Activated CD8-positive, alpha-beta memory T cell treated with anti-CD3 and anti-CD28 coated beads, Interleukin-2, amount 50 U/mL, for 1 hour (primary cell): Measurements from ENCODE around the gene ARAF.

Source experiments
- DNase-seq: peaks from one replicate; pipeline ENCODE4 v3.0.0-alpha.2; 2020; ENCODE audit errors: extremely low read depth

ARAF gene

DNA sequence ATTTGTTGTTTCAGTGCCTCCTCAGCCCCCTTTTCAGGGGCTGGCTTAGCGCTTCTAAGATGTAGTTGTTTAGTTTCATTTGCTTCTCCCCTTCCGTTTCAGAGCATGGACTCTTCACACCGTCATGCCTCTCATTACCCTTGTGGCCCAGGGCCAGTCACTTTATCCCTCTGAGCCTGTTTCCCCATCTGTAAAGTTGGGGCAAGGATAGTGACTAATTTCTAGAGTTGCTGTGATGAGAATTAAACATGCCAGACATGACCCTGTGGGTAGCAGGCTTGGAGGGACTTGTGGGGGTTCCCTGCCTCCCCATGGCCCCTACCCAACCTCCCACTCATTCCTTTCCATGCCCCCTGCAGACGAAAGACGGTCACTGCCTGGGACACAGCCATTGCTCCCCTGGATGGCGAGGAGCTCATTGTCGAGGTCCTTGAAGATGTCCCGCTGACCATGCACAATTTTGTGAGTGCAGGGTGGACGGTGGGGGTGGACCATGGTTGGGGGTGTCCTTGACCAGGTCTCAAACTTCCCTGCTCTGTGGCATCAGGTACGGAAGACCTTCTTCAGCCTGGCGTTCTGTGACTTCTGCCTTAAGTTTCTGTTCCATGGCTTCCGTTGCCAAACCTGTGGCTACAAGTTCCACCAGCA, 3.6 kb downstream of the ARAF start:
- DNase-seq = no peak

GRCh38 chrX:47566841-47567240, 5.8 kb downstream of the ARAF start:
- no peak for DNase-seq

GRCh38 chrX:47568656-47569295, 7.8 kb downstream of the ARAF start:
- DNase-seq = no peak

DNA sequence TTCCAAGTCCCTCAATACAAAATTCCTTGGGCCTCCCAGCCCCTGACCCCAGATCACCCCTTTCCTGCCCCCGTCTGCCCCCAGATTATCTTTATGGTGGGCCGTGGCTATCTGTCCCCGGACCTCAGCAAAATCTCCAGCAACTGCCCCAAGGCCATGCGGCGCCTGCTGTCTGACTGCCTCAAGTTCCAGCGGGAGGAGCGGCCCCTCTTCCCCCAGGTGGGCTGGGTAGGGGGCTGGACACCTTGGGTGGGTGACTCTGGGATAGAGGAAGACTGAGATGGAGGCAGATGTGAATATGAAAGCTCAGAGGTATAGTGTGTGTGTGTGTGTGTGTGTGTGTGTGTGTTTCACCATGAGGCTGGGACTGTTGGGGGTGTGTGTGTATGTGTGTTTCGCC, 9.8 kb downstream of the ARAF start:
- DNase-seq = no peak

GRCh38 chrX:47571215-47571614, 10.2 kb downstream of the ARAF start:
- DNase-seq = no peak

- no peak for DNase-seq
These were observed 10.9 kb downstream of the ARAF start for GRCh38 chrX:47571896-47572295.

GRCh38 chrX:47572773-47573340, 11.9 kb downstream of the ARAF start:
- DNase-seq = no peak

- no peak for DNase-seq
These were observed 12.5 kb downstream of the ARAF start for GRCh38 chrX:47573341-47574075.

- DNase-seq = no peak
These were observed 13.1 kb downstream of the ARAF start for GRCh38 chrX:47574076-47574546.

DNA sequence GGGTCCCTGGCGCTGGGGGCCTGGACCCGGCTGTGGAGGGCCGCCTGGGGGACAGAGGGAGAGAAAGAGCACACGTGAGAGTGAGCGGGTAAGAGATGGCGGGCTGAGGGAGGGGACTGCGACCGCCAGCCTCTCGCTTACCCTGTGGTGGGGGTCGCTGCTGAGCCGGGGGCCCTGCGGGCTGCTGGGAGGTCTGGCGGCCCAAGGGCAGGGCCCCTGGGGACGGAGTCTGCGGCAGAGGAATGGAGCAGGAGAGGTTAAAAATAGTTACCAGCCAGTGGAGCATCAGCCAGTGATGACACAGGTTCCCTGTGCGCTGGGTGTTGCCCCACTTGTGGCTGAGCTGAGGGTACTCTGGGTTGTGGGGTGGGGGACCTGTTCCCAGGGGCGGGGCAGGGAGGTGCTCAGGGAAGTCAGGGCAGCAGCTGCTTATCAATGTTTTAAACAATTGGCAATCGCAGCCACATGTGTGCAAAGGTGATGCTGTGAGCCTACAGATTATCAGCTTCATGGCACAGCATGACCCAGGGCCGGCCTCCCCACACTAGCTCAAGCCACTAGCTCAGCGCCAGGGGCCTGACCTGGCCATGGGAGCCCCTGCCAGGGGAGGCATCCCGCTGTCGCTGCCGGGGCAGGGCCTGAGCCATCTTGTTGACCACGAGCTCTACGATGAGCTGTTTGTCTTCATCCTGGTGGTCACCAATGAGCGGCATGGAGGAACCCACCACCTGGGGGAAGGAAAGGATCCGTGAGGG, 13.7 kb downstream of the ARAF start:
- DNase-seq = no peak

- DNase-seq = no peak
These were observed 15.3 kb downstream of the ARAF start for GRCh38 chrX:47576021-47576898.

GRCh38 chrX:47577424-47577823, 16.4 kb downstream of the ARAF start:
- DNase-seq = no peak

DNA sequence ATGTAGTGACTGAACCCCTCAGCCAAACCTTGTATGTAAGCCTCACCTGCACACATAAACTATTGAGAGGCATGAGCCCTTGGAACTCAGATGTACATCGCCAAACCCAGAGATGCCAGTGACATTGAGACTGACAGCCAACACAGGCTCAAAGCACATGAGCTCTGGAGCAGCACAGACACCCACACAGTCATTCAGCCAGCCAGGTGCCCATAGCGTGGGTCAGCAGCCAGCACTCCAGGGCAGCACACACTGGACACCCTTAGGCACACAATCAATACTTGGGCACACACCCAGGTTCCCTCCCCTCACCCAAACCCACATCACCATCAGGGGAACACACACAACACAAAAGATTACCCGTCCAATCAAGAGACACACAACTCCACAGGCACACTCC, 16.9 kb downstream of the ARAF start:
- no peak for DNase-seq

GRCh38 chrX:47578692-47579091, 17.7 kb downstream of the ARAF start:
- no peak for DNase-seq

GRCh38 chrX:47579537-47579936, 18.5 kb downstream of the ARAF start:
- DNase-seq = no peak

DNA sequence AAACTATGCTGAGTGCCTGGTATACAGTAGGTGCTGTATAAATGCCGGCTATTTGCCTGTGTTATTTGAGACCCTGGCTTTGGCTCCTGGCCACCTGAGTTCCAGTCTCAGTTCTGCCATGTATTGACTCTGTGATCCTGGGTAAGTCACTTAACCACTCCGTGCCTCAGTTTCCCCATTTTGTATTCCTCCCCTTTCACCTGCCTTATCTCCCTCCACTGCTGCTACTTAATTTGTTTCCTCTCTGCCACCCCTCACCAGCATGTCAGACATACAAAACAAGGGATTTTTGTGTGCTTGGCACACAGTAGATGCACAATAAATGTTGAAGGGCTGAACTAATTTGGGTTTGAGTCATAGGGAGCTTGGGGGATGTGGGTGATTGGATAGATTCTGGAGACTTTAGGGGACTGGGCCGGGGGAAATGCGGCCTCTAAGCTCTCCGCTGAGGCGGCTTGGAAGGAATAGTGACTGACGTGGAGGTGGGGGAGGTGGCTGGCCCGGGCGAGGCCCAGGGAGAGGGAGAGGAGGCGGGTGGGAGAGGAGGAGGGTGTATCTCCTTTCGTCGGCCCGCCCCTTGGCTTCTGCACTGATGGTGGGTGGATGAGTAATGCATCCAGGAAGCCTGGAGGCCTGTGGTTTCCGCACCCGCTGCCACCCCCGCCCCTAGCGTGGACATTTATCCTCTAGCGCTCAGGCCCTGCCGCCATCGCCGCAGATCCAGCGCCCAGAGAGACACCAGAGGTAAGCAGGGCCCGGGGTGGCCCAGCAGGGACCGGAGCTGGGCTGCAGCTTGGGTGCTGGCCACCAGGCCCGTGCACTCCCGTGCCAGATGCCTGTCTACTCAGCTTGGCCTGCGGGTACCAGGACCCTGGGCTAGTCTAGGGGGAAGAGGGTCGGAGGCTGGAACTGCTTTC, 21.0 kb downstream of the ARAF start, which contains the start of gene TIMP1:
TIMP1 (plus strand) TSS at position 706 of the 917 bp plus-strand sequence. CDS start 980 bp downstream, outside the sequence.
- peak; percentile 54 for DNase-seq

DNA sequence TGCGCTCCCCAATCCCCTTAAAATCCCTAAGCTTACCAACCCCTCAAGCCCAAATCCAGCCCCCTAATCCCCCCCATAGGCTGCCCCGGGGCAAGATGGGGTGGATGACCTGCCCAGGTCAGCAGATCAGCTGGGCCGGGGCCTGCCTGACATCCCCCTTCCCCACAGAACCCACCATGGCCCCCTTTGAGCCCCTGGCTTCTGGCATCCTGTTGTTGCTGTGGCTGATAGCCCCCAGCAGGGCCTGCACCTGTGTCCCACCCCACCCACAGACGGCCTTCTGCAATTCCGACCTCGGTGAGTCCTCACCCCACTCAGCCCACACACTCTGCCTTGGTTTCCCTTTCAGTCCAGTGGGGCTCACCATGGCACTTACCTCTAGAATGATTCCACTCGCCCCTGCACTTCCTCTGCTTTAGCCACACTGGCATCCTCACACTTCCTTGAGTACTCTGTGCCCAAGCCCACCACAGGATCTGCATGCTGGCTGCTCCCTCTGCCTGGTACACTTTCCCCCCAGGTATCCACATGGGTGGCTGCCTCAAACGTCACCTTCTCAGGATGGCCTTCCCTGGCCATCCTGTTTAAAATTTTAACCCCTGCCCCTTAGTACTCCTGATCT, 22.3 kb downstream of the ARAF start:
- DNase-seq = no peak

DNA sequence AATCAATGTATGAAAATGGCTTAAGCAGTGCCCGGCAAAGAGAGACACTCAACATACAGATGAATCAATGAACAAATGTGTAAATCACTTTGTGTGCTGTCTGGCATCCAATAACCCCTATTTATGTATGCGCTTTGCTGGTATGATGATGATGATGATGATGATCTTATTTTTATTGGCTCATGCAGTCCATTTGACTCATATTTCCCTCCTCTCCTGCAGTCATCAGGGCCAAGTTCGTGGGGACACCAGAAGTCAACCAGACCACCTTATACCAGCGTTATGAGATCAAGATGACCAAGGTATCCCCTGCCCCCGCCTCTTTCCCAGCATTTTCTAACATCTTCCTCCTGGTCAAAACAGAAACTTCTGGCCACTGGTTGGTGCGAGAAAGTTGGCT, 23.7 kb downstream of the ARAF start:
- DNase-seq = no peak

GRCh38 chrX:47585273-47585672, 24.3 kb downstream of the ARAF start:
- no peak for DNase-seq
